GM23248 (cell line): ENCODE data around the gene ARHGAP5. TPM values are rescaled to one million over a fixed set of nuclear protein-coding genes. Genes with fewer than 3 reads are reported as not detected.

ENCODE experiments used
- DNase-seq: peaks from one replicate; pipeline ENCODE4 v3.0.0-alpha.2; 2015
- H2AFZ ChIP-seq: fragments of 200-600 bp; sonication (generic); 2 replicates; pipeline ENCODE4 v1.6.1; 2016; ENCODE audit warnings: antibody characterized with exemption
- H3F3A ChIP-seq: fragments of 200-600 bp; sonication (generic); 2 replicates; pipeline ENCODE4 v1.6.1; 2016; ENCODE audit warnings: mild to moderate bottlenecking, antibody characterized with exemption, mixed run types; ENCODE audit not compliant: insufficient read depth
- H3K27ac ChIP-seq: fragments of 200-600 bp; sonication (generic); 2 replicates; pipeline ENCODE4 v1.5.1; 2016; ENCODE audit warnings: mild to moderate bottlenecking
- H3K27me3 ChIP-seq: fragments of 200-600 bp; sonication (generic); replicated peaks from 2 replicates; pipeline ENCODE4 v1.6.1; 2016; ENCODE audit warnings: mild to moderate bottlenecking; ENCODE audit not compliant: insufficient read depth
- H3K36me3 ChIP-seq: fragments of 200-600 bp; sonication (generic); 2 replicates; pipeline ENCODE4 v1.6.1; 2016; ENCODE audit warnings: low read depth, mild to moderate bottlenecking
- H3K4me1 ChIP-seq: fragments of 200-600 bp; sonication (generic); 2 replicates; pipeline ENCODE4 v1.6.1; 2016; ENCODE audit warnings: mild to moderate bottlenecking; ENCODE audit not compliant: insufficient read depth
- H3K4me2 ChIP-seq: fragments of 200-600 bp; sonication (generic); one replicate; pipeline ENCODE4 v1.6.1; 2016; ENCODE audit warnings: mild to moderate bottlenecking; ENCODE audit not compliant: unreplicated experiment
- H3K4me3 ChIP-seq: fragments of 200-600 bp; sonication (generic); 2 replicates; pipeline ENCODE4 v1.5.1; 2016; ENCODE audit warnings: mild to moderate bottlenecking
- H3K79me2 ChIP-seq: fragments of 200-600 bp; sonication (generic); 2 replicates; pipeline ENCODE4 v1.6.1; 2016; ENCODE audit warnings: mild to moderate bottlenecking; ENCODE audit not compliant: insufficient read depth
- H3K9ac ChIP-seq: fragments of 200-600 bp; sonication (generic); 2 replicates; pipeline ENCODE4 v1.6.1; 2016; ENCODE audit warnings: mild to moderate bottlenecking
- H3K9me2 ChIP-seq: fragments of 200-600 bp; sonication (generic); 2 replicates; pipeline ENCODE4 v1.6.1; 2016; ENCODE audit warnings: mixed run types, mild to moderate bottlenecking, moderate library complexity; ENCODE audit not compliant: insufficient read depth
- H3K9me3 ChIP-seq: fragments of 200-600 bp; sonication (generic); one replicate; pipeline ENCODE4 v1.6.1; 2017; ENCODE audit warnings: low read depth
- H4K20me1 ChIP-seq: fragments of 200-600 bp; sonication (generic); 2 replicates; pipeline ENCODE4 v1.6.0; 2016; ENCODE audit not compliant: insufficient read depth
- EZH2 ChIP-seq: fragments of 200-600 bp; sonication (generic); IDR thresholded peaks from 2 replicates; pipeline ENCODE4 v1.6.1; 2018; ENCODE audit warnings: antibody characterized with exemption, mild to moderate bottlenecking; ENCODE audit not compliant: insufficient read depth, poor library complexity, severe bottlenecking
- EZH2phosphoT487 ChIP-seq: fragments of 200-600 bp; sonication (generic); IDR thresholded peaks from 2 replicates; pipeline ENCODE4 v1.6.1; 2018; ENCODE audit warnings: antibody characterized with exemption, moderate library complexity, mild to moderate bottlenecking, low read depth; ENCODE audit not compliant: insufficient read depth
- WGBS, 2 experiments: methylation state at CpG; one replicate each; pipeline ENCODE4 v1.1.6; 2015 to 2017; ENCODE audit warnings: low lambda C conversion rate in 2 of 2, low coverage in 1 of 2; ENCODE audit errors: missing lambda C conversion rate in 2 of 2; 5-methylcytosine and 5-hydroxymethylcytosine counted together
- in situ Hi-C: fragments of 300-500 bp; cut with MboI; formaldehyde crosslinking; loops from 2 replicates; pipeline ENCODE4 v1.15.0; 2020
- polyA plus RNA-seq: library from polyadenylated mRNA; unstranded; fragments of >200 nt; fragmentation: Nextera tagmentation; extraction: Ambion mirVana; gene quantifications from 2 replicates; pipeline ENCODE4 v1.2.1, GENCODE V29; 2016
- total RNA-seq: library from RNA; depleted of rRNA; stranded (reverse); fragments of >200 nt; shearing (Covaris generic); gene quantifications from 2 replicates; pipeline ENCODE4 v1.2.3, GENCODE V29; 2014; rRNA removed

The ARHGAP5 gene, protein sequence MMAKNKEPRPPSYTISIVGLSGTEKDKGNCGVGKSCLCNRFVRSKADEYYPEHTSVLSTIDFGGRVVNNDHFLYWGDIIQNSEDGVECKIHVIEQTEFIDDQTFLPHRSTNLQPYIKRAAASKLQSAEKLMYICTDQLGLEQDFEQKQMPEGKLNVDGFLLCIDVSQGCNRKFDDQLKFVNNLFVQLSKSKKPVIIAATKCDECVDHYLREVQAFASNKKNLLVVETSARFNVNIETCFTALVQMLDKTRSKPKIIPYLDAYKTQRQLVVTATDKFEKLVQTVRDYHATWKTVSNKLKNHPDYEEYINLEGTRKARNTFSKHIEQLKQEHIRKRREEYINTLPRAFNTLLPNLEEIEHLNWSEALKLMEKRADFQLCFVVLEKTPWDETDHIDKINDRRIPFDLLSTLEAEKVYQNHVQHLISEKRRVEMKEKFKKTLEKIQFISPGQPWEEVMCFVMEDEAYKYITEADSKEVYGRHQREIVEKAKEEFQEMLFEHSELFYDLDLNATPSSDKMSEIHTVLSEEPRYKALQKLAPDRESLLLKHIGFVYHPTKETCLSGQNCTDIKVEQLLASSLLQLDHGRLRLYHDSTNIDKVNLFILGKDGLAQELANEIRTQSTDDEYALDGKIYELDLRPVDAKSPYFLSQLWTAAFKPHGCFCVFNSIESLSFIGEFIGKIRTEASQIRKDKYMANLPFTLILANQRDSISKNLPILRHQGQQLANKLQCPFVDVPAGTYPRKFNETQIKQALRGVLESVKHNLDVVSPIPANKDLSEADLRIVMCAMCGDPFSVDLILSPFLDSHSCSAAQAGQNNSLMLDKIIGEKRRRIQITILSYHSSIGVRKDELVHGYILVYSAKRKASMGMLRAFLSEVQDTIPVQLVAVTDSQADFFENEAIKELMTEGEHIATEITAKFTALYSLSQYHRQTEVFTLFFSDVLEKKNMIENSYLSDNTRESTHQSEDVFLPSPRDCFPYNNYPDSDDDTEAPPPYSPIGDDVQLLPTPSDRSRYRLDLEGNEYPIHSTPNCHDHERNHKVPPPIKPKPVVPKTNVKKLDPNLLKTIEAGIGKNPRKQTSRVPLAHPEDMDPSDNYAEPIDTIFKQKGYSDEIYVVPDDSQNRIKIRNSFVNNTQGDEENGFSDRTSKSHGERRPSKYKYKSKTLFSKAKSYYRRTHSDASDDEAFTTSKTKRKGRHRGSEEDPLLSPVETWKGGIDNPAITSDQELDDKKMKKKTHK (N-terminal part only)
- total RNA-seq (80.1 and 82.6 TPM in 2 replicates), polyA plus RNA-seq (34.6 and 34.9 TPM in 2 replicates)

DNA sequence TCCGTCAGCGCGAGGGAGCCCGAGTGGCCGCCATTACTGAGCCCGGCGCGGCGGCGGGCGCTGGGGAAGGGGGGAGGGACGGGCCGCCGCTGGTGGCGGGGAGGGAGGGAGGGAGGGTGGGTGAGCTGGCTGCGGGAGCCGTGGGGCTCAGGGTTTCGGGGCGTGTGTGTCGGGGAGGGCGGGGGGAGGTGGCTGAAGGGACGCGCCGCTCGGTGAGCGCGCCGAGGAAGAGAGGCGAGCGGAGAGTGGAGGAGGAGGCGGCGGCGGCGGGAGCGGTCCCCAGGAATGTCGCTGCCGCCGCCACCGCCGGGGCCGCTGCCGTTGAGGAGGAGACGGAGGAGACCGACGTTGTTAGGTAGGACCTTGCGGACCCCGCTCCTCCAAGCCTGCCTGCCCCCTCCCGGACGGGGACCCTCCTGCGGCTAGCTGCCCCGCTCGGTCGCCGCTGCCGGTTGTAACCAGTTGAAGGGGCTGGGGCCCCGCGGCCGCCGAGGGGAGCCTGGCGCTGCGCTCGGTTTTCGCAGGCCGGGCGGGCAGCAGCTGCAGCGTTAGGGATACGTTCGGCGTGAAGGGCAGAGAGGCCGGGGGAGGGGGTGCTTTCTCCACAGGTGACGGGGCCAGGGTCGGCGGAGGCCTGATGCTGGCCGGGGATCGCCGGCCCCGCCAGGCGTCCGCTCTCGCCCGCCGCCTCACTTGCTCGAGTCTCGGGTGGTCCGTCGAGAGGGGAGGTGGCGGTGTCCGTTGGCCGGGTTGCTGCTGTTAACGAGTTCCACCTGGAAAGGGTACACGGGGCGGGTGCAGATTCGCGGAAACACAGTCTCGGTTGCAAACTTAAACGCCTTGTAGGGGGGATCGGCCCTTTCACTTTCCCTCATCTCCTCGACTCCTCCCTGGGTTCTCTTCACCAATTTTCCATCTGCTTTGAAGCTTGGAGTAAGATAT is at the start of gene ARHGAP5:
Gene ARHGAP5, plus strand, starts transcription at position 224 of the 942 bp plus-strand sequence. CDS start 13,366 bp downstream, outside the sequence.
- Histone ChIP-seq H3K9me3 (no peaks in the 10 kb centered on the region), H3K36me3 (no peaks in the 10 kb centered on the region), H2AFZ (peak within 1 kb of the TSS; percentile 93), H3K4me2 (peak within 1 kb of the TSS; percentile 92), H4K20me1 (peaks cover 18% of the 10 kb centered on the region), H3K27ac (peak within 1 kb of the TSS; percentile 93), H3K27me3 (no peaks in the 10 kb centered on the region), H3K9ac (peak within 1 kb of the TSS; percentile 90), H3K9me2 (no peaks in the 10 kb centered on the region), H3K79me2 (peaks cover 61% of the 10 kb centered on the region), H3F3A (peaks cover 27% of the 10 kb centered on the region), H3K4me1 (peaks cover 39% of the 10 kb centered on the region), H3K4me3 (peak within 1 kb of the TSS; percentile 86)
- 1 to 2% methylated on average over 38 to 80 of the region's 98 CpGs for WGBS, 2 experiments
- DNase-seq = peak; percentile 71
- TF ChIP-seq EZH2 (no peak), EZH2phosphoT487 (no peak)
- in situ Hi-C loops = no loop called here

- H3K27ac ChIP-seq = no peak overlapping the region
- no peak overlapping the region for H3K4me2 ChIP-seq
- H3K9ac ChIP-seq = no peak overlapping the region
- H3K27me3 ChIP-seq = no peaks in the 10 kb centered on the region; the same call in 1 of the 2 replicates
- H3K9me3 ChIP-seq = no peaks in the 10 kb centered on the region
- no peaks in the 10 kb centered on the region for H3K4me1 ChIP-seq
- TF ChIP-seq EZH2phosphoT487 (no peak), EZH2 (no peak)
- no peaks in the 10 kb centered on the region for H3F3A ChIP-seq
- in situ Hi-C loops = no loop called here
- DNase-seq = peak; percentile 33
- no peaks in the 10 kb centered on the region for H3K79me2 ChIP-seq
- H3K4me3 ChIP-seq = no peak overlapping the region
- 83 to 84% methylated on average over 2 of the region's 2 CpGs for WGBS, 2 experiments
- H2AFZ ChIP-seq = no peak overlapping the region
- H4K20me1 ChIP-seq = no peaks in the 10 kb centered on the region
- H3K9me2 ChIP-seq = no peaks in the 10 kb centered on the region
- H3K36me3 ChIP-seq = no peaks in the 10 kb centered on the region
These were observed 48.5 kb upstream of the ARHGAP5 start for GRCh38 chr14:32028599-32028998.

DNA sequence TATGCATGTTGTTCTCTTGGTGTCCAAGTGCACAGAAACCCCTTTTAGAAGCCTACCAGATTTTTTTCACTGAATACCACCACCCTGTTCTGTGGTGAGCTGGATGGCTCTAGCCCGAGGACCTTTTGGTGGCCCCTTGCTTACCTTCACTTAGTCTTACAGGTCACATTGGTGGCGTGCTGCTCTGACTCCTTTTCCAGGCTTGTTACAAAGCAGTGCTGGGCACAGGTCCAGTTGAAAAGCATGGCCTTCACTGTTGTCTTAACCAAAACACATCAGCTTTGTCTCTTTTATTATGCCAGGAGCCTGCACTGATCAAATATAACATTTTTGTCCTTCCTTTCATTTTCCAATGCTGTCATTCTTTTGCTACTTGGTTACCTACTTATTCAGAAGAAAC is 43.6 kb upstream of the ARHGAP5 start:
- Histone ChIP-seq H3F3A (no peaks in the 10 kb centered on the region), H3K4me2 (no peak overlapping the region), H2AFZ (no peak overlapping the region), H3K9me2 (no peaks in the 10 kb centered on the region), H3K36me3 (no peaks in the 10 kb centered on the region), H3K4me1 (no peaks in the 10 kb centered on the region), H3K4me3 (no peak overlapping the region), H3K79me2 (no peaks in the 10 kb centered on the region), H3K27me3 (peaks cover 17% of the 10 kb centered on the region), H3K9me3 (no peaks in the 10 kb centered on the region), H4K20me1 (no peaks in the 10 kb centered on the region), H3K27ac (no peak overlapping the region), H3K9ac (no peak overlapping the region)
- no peak for DNase-seq
- TF ChIP-seq EZH2phosphoT487 (no peak), EZH2 (no peak)
- WGBS, 2 experiments = 68 to 86% methylated on average over 2 of the region's 2 CpGs
- in situ Hi-C loops = no loop called here
